Mesothelial cell of epicardium (in vitro differentiated cells): ENCODE measurements around the gene FLYWCH1. TPM values are rescaled to one million over a fixed set of nuclear protein-coding genes. Genes with fewer than 3 reads are reported as not detected.

Experiments
- DNase-seq, 2 experiments: peaks; one replicate each; pipeline ENCODE4 v3.0.0; 2021; ENCODE audit warnings: low spot score in 2 of 2; ENCODE audit not compliant: unreplicated experiment in 2 of 2
- H3K27ac Mint-ChIP-seq: 2 replicates; pipeline ENCODE4 v1.8.0; 2021; ENCODE audit warnings: mixed read lengths
- H3K27me3 Mint-ChIP-seq: 2 replicates; pipeline ENCODE4 v1.8.0; 2021; ENCODE audit warnings: low read depth, mixed read lengths
- H3K36me3 Mint-ChIP-seq: 2 replicates; pipeline ENCODE4 v1.8.0; 2021; ENCODE audit warnings: mixed read lengths
- H3K4me1 Mint-ChIP-seq: 2 replicates; pipeline ENCODE4 v1.8.0; 2021; ENCODE audit warnings: mixed read lengths
- H3K4me3 Mint-ChIP-seq: 2 replicates; pipeline ENCODE4 v1.8.0; 2021; ENCODE audit warnings: mild to moderate bottlenecking, moderate library complexity, mixed read lengths
- H3K9me3 Mint-ChIP-seq: 2 replicates; pipeline ENCODE4 v1.8.0; 2021; ENCODE audit warnings: mixed read lengths
- CTCF ChIP-seq: fragments of 200-600 bp; sonication (generic); IDR thresholded peaks from one replicate; pipeline ENCODE4 v1.5.0; 2021; ENCODE audit warnings: antibody characterized with exemption; ENCODE audit not compliant: unreplicated experiment
- total RNA-seq: library from RNA; stranded (reverse); gene quantifications from 3 replicates; pipeline ENCODE4 v1.2.1, GENCODE V29; 2021

Gene FLYWCH1
- total RNA-seq, 1 donor from 2014 or later: 29.4 TPM

- H3K36me3 Mint-ChIP-seq: no peaks in the 10 kb centered on the region
- peak overlapping the region; percentile 75 for H3K4me3 Mint-ChIP-seq
- H3K27ac Mint-ChIP-seq: peak overlapping the region; percentile 87
- no peak for TF ChIP-seq CTCF
- no peak for DNase-seq
- H3K4me1 Mint-ChIP-seq: peaks cover 20% of the 10 kb centered on the region
- peaks cover 2% of the 10 kb centered on the region for H3K27me3 Mint-ChIP-seq
- H3K9me3 Mint-ChIP-seq: no peaks in the 10 kb centered on the region
These were observed 69.6 kb downstream of the FLYWCH1 start for GRCh38 chr16:2981177-2981898.

GRCh38 chr16:2981899-2982250, 70.1 kb downstream of the FLYWCH1 start:
- H3K4me1 Mint-ChIP-seq: peaks cover 23% of the 10 kb centered on the region
- H3K36me3 Mint-ChIP-seq: no peaks in the 10 kb centered on the region
- DNase-seq: no peak
- TF ChIP-seq CTCF: no peak
- peaks cover 2% of the 10 kb centered on the region for H3K27me3 Mint-ChIP-seq
- H3K27ac Mint-ChIP-seq: peak overlapping the region; percentile 87
- H3K9me3 Mint-ChIP-seq: no peaks in the 10 kb centered on the region
- peak overlapping the region; percentile 75 for H3K4me3 Mint-ChIP-seq

- H3K27ac Mint-ChIP-seq: peak overlapping the region; percentile 67
- TF ChIP-seq CTCF: no peak
These were observed 70.7 kb downstream of the FLYWCH1 start for GRCh38 chr16:2982402-2982801.

GRCh38 chr16:2983706-2984136, 72.0 kb downstream of the FLYWCH1 start:
- Mint-ChIP-seq H3K27ac (no peak overlapping the region), H3K27me3 (peaks cover 2% of the 10 kb centered on the region), H3K4me1 (peaks cover 32% of the 10 kb centered on the region), H3K36me3 (no peaks in the 10 kb centered on the region), H3K4me3 (peak overlapping the region; percentile 38), H3K9me3 (no peaks in the 10 kb centered on the region)
- TF ChIP-seq CTCF: peak; percentile 93
- peak; percentile 74 to 84 for DNase-seq

More at GRCh38 chr16:2982402-2982801, 70.7 kb downstream of the FLYWCH1 start:
- Mint-ChIP-seq H3K9me3 (no peaks in the 10 kb centered on the region), H3K4me3 (peak overlapping the region; percentile 75), H3K36me3 (no peaks in the 10 kb centered on the region), H3K4me1 (peaks cover 23% of the 10 kb centered on the region), H3K27me3 (peaks cover 2% of the 10 kb centered on the region)
- no peak for DNase-seq

- H3K27ac Mint-ChIP-seq: no peak overlapping the region
- no peak overlapping the region for H3K4me3 Mint-ChIP-seq
- peaks cover 2% of the 10 kb centered on the region for H3K27me3 Mint-ChIP-seq
- TF ChIP-seq CTCF: no peak
- H3K36me3 Mint-ChIP-seq: no peaks in the 10 kb centered on the region
- no peaks in the 10 kb centered on the region for H3K9me3 Mint-ChIP-seq
- no peak for DNase-seq
- H3K4me1 Mint-ChIP-seq: peaks cover 46% of the 10 kb centered on the region
These were observed 73.7 kb downstream of the FLYWCH1 start for GRCh38 chr16:2985462-2985861.
